Erythroblast (primary cell): ENCODE data around the gene ZNF675.

ENCODE experiments used
- GATA1 ChIP-seq: IDR thresholded peaks from 2 replicates; pipeline ENCODE4 v1.6.1; 2011; ENCODE audit warnings: low read depth, mild to moderate bottlenecking, control low read depth, low read length, moderate library complexity
- POLR2A ChIP-seq: IDR thresholded peaks from 2 replicates; pipeline ENCODE4 v1.6.1; 2011; ENCODE audit warnings: mild to moderate bottlenecking, low read length

- TF ChIP-seq POLR2A (no peak), GATA1 (no peak)
These were observed 11.9 kb upstream of the ZNF675 start for GRCh38 chr19:23698711-23699520.
